ENCODE results near the gene MIS12. TPM values are rescaled to one million over a fixed set of nuclear protein-coding genes. Genes with fewer than 3 reads are reported as not detected.

The MIS12 gene
- total RNA-seq, 4 donors from 2014 or later: 5.6 to 39.2 (median 13.4) TPM

DNA sequence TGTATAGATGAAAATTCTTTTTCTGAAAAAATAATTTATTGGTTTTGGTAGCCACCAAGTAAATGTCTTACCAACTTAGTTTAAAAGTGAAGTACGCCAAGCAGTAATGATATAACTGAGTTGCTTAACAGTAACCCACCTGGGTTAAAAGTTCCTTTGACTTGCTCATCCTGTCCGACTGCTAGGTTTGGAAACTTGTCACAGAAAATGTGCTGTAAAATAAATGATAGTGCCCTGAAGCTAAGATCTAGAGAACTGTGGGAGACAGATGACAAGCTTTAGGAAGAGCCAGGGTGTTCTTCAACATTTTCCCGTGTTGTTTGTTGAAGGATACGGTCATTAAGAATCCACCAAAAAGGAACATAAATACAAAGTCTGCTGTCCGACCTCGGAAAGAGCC lies 5.4 kb upstream of the MIS12 start:
- no peaks in the 10 kb centered on the region for H3K9me3 ChIP-seq
- H3K4me3 ChIP-seq: no peak overlapping the region
- peaks cover 0 to 8% of the 10 kb centered on the region in 2 donors for H3K4me1 ChIP-seq
- H3K36me3 ChIP-seq: no peaks in the 10 kb centered on the region
- no peak for DNase-seq
- no peak overlapping the region for H3K27ac ChIP-seq
- intact Hi-C loops (cut with DNase I; ENCODE audit: low total_unique reads): no loop called here
- H3K27me3 ChIP-seq: no peaks in the 10 kb centered on the region
- TF ChIP-seq, protein P1, sequence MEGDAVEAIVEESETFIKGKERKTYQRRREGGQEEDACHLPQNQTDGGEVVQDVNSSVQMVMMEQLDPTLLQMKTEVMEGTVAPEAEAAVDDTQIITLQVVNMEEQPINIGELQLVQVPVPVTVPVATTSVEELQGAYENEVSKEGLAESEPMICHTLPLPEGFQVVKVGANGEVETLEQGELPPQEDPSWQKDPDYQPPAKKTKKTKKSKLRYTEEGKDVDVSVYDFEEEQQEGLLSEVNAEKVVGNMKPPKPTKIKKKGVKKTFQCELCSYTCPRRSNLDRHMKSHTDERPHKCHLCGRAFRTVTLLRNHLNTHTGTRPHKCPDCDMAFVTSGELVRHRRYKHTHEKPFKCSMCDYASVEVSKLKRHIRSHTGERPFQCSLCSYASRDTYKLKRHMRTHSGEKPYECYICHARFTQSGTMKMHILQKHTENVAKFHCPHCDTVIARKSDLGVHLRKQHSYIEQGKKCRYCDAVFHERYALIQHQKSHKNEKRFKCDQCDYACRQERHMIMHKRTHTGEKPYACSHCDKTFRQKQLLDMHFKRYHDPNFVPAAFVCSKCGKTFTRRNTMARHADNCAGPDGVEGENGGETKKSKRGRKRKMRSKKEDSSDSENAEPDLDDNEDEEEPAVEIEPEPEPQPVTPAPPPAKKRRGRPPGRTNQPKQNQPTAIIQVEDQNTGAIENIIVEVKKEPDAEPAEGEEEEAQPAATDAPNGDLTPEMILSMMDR (IDR thresholded peaks at IDR 0.05): no peak
- no peak for TF ChIP-seq POLR2A (IDR thresholded peaks at IDR 0.05)

DNA sequence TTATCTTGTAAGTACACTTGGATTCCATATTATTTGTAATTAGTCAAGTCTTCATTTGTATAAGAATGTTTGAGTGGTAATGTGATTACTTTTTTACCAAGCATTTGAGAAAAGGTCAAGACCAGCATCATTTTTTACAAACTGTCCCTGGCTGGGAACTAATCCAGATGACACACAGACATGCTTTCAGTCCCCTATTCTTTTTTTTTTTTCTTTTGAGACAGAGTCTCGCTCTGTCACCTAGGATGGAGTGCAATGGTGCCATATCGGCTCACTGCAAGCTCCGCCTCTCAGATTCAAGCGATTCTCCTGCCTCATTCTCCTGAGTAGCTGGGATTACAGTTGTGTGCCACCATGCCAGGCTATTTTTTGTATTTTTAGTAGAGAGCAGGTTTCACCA lies 4.9 kb upstream of the MIS12 start:
- intact Hi-C loops (cut with DNase I; ENCODE audit: low total_unique reads): no loop called here
- Histone ChIP-seq H3K27ac (no peak overlapping the region), H3K9me3 (no peaks in the 10 kb centered on the region), H3K4me1 (peaks cover 0 to 8% of the 10 kb centered on the region in 2 donors), H3K4me3 (no peak overlapping the region), H3K27me3 (no peaks in the 10 kb centered on the region), H3K36me3 (no peaks in the 10 kb centered on the region)
- no peak for DNase-seq
- no peak for TF ChIP-seq POLR2A (IDR thresholded peaks at IDR 0.05)
- TF ChIP-seq, protein P1 (IDR thresholded peaks at IDR 0.05): no peak

DNA sequence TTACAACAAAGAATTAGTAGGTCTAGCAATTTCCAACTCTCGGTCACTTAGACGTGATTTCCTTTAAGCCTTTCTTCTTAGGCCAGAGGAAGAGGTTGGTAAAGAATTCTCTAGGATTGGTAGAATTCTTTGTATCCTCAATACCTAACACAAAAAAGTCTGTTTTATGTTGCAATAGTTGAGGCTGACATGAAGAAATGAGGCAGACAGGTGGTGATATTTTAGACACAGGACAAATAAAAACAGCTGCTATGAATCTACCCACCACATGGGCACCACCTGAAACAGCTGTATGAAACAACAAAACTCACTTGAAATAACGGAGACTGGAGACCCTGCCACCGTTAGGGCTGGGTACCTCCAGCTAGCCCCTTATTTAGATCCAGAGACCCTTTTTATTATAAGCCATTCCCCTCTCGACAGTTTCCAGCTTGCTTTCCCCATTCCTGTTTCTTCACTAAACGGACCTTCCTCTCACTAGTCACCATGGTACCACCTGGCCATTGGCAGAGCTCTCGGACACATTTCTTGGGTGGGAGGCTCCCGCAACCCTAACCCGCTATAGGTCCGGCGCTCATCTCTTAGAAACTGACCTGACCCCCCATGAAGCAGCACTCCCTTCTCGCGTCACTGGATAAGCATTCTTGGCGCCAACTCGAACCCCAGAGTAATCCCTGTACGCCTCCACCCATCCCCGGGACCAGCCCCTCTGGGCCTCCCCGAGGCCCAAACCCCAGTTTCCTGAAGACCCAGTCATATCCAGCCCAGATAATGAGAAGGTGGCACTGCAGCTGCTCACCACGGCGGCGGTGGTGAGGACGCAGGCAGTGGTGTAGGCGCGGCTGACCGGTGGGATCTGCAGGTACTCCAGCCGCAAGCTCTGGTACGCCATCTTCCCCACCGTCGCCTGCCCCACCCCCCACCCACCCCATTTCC lies 828 bp upstream of the MIS12 start, which contains the start of gene DERL2:
TSS of gene DERL2 (minus strand) at position 909 of the 936 bp plus-strand sequence. CDS start at position 892, 17 bp downstream.
- Histone ChIP-seq H3K27ac (peak within 1 kb of the TSS; percentile 98 to 99), H3K4me1 (peaks cover 3 to 8% of the 10 kb centered on the region in 2 donors), H3K36me3 (no peaks in the 10 kb centered on the region), H3K4me3 (peak within 1 kb of the TSS; percentile 62 to 92), H3K27me3 (no peaks in the 10 kb centered on the region), H3K9me3 (no peaks in the 10 kb centered on the region)
- intact Hi-C loops (cut with DNase I; ENCODE audit: low total_unique reads): no loop called here
- TF ChIP-seq POLR2A (IDR thresholded peaks at IDR 0.05): peak in 1 of 2 donors; percentile 8
- TF ChIP-seq, protein P1 (IDR thresholded peaks at IDR 0.05): no peak
- DNase-seq: no peak

DNA sequence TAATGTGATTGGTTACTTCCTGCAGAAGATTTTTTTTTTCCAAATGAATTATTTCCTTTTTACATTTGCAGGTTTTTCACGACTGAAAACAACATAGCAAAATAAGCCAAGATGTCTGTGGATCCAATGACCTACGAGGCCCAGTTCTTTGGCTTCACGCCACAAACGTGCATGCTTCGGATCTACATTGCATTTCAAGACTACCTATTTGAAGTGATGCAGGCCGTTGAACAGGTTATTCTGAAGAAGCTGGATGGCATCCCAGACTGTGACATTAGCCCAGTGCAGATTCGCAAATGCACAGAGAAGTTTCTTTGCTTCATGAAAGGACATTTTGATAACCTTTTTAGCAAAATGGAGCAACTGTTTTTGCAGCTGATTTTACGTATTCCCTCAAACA lies 2.4 kb downstream of the MIS12 start:
- Histone ChIP-seq H3K9me3 (no peaks in the 10 kb centered on the region), H3K27ac (no peak overlapping the region), H3K27me3 (no peaks in the 10 kb centered on the region), H3K36me3 (no peaks in the 10 kb centered on the region), H3K4me3 (no peak overlapping the region), H3K4me1 (peaks cover 3 to 8% of the 10 kb centered on the region in 2 donors)
- intact Hi-C loops (cut with DNase I; ENCODE audit: low total_unique reads): no loop called here
- TF ChIP-seq, protein P1 (IDR thresholded peaks at IDR 0.05): no peak
- TF ChIP-seq POLR2A (IDR thresholded peaks at IDR 0.05): no peak
- DNase-seq: no peak

DNA sequence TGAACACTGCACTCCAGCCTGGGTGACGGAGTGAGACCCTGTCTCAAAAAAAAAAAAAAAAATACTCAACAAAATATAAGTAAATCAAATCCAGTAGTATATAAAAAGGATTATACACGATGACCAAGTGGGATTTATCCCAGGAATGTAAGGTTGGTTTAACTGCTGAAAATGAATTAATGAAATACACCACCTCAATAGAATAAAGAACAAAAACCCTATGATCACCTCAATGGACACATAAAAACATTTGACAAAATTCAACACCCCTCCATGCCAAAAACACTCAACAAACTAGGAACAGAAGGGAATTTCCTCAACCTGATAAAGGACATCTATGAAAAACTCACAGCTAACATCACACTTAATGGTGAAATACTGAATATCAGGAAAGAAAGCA lies 6.6 kb downstream of the MIS12 start:
- TF ChIP-seq, protein P1 (IDR thresholded peaks at IDR 0.05): no peak
- H3K4me3 ChIP-seq: no peak overlapping the region
- no peak overlapping the region for H3K27ac ChIP-seq
- no peaks in the 10 kb centered on the region for H3K27me3 ChIP-seq
- no peaks in the 10 kb centered on the region for H3K4me1 ChIP-seq
- no peaks in the 10 kb centered on the region for H3K9me3 ChIP-seq
- no peaks in the 10 kb centered on the region for H3K36me3 ChIP-seq
- intact Hi-C loops (cut with DNase I; ENCODE audit: low total_unique reads): no loop called here
- no peak for DNase-seq
